C4-2B (cell line): ENCODE results near the gene CCSER2.

Experiments
- ZFX ChIP-seq: fragments of 450-650 bp; IDR thresholded peaks from 2 replicates; pipeline ENCODE4 v1.6.1; 2017
- TF ChIP-seq, protein P1 (sequence below): fragments of 450-650 bp; conservative IDR thresholded peaks from 2 replicates; pipeline ENCODE4 v1.5.1; 2017; ENCODE audit warnings: mild to moderate bottlenecking

- TF ChIP-seq, protein P1, sequence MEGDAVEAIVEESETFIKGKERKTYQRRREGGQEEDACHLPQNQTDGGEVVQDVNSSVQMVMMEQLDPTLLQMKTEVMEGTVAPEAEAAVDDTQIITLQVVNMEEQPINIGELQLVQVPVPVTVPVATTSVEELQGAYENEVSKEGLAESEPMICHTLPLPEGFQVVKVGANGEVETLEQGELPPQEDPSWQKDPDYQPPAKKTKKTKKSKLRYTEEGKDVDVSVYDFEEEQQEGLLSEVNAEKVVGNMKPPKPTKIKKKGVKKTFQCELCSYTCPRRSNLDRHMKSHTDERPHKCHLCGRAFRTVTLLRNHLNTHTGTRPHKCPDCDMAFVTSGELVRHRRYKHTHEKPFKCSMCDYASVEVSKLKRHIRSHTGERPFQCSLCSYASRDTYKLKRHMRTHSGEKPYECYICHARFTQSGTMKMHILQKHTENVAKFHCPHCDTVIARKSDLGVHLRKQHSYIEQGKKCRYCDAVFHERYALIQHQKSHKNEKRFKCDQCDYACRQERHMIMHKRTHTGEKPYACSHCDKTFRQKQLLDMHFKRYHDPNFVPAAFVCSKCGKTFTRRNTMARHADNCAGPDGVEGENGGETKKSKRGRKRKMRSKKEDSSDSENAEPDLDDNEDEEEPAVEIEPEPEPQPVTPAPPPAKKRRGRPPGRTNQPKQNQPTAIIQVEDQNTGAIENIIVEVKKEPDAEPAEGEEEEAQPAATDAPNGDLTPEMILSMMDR, result no peak
- TF ChIP-seq ZFX, result no peak
Measured at GRCh38 chr10:84289521-84290200, 38.7 kb upstream of the CCSER2 start.
